Activated CD4-positive, alpha-beta T cell treated with anti-CD3 and anti-CD28 coated beads for 4 hours (primary cell): Measurements from ENCODE around the gene ARMC8.
"Not testable (repeated sequence)": the region's sequence is repeated elsewhere in the genome, so short reads cannot be mapped to it uniquely, and the experiment has no call there.

Experiments used
- DNase-seq, 2 donors: peaks; one replicate each; pipeline ENCODE4 v3.0.0-alpha.2; 2020

Gene ARMC8

GRCh38 chr3:138187296-138188012 is at the start of gene ARMC8:
Gene ARMC8 (plus strand): TSS chr3:138187301. CDS start chr3:138187555, 254 bp downstream.
- DNase-seq = peak; percentile 6 to 30

GRCh38 chr3:138137861-138138260 is 49.2 kb upstream of the ARMC8 start:
- no peak for DNase-seq

GRCh38 chr3:138139691-138140090 is 47.4 kb upstream of the ARMC8 start:
- DNase-seq = no peak

GRCh38 chr3:138140940-138141339 is 46.2 kb upstream of the ARMC8 start:
- DNase-seq = no peak

GRCh38 chr3:138142181-138142580 is 44.9 kb upstream of the ARMC8 start:
- not testable (repeated sequence) for DNase-seq

GRCh38 chr3:138148503-138148902 is 38.6 kb upstream of the ARMC8 start:
- no peak for DNase-seq

- no peak for DNase-seq
These were observed 32.6 kb upstream of the ARMC8 start for GRCh38 chr3:138154534-138154933.

GRCh38 chr3:138157743-138158142 is 29.4 kb upstream of the ARMC8 start:
- no peak for DNase-seq

- no peak for DNase-seq
These were observed 22.0 kb upstream of the ARMC8 start for GRCh38 chr3:138165061-138165460.

GRCh38 chr3:138172625-138173024 is 14.5 kb upstream of the ARMC8 start:
- DNase-seq = no peak

GRCh38 chr3:138173769-138174420 is 13.2 kb upstream of the ARMC8 start:
- no peak for DNase-seq

- peak; percentile 75 to 82 for DNase-seq
These were observed 12.5 kb upstream of the ARMC8 start, which contains the start of gene DBR1 for GRCh38 chr3:138174421-138175131. Gene DBR1 (minus strand): TSS chr3:138174921. CDS start chr3:138174795, 126 bp downstream.

- peak; percentile 23 to 24 for DNase-seq
These were observed 6.6 kb upstream of the ARMC8 start for GRCh38 chr3:138180375-138181029.

GRCh38 chr3:138184994-138185393 is 2.1 kb upstream of the ARMC8 start:
- no peak for DNase-seq

- no peak for DNase-seq
These were observed 880 bp upstream of the ARMC8 start for GRCh38 chr3:138186221-138186620.

GRCh38 chr3:138186803-138187295 is 252 bp upstream of the ARMC8 start:
- DNase-seq = peak; percentile 87 to 88

- DNase-seq = no peak
These were observed 1.1 kb downstream of the ARMC8 start for GRCh38 chr3:138188013-138188730.

GRCh38 chr3:138195481-138195880 is 8.4 kb downstream of the ARMC8 start:
- no peak for DNase-seq

- DNase-seq = no peak
These were observed 8.9 kb downstream of the ARMC8 start for GRCh38 chr3:138196023-138196422.

- DNase-seq = no peak
These were observed 10.0 kb downstream of the ARMC8 start for GRCh38 chr3:138197058-138197457.

- no peak for DNase-seq
These were observed 10.4 kb downstream of the ARMC8 start for GRCh38 chr3:138197524-138197923.

GRCh38 chr3:138199851-138200250 is 12.8 kb downstream of the ARMC8 start:
- no peak for DNase-seq
